Endothelial cell of umbilical vein (primary cell): ENCODE results near the gene BRI3. TPM values are rescaled to one million over a fixed set of nuclear protein-coding genes. Genes with fewer than 3 reads are reported as not detected.

ENCODE experiments used
- BruUV-seq: library from RNA; stranded (reverse); fragments of 400-500 nt; replicated peaks from 2 replicates; lab custom pipeline; 2021; lab: Mats Ljungman, UMichigan
- CTCF ChIA-PET: fragments of 300-600, 350-600 bp; sonication (Branson Sonifier 250); formaldehyde crosslinking; loops from one replicate; lab custom pipeline; 2021; ENCODE audit warnings: antibody characterized with exemption, inconsistent platforms; lab: Charles Lee
- POLR2A ChIA-PET: fragments of 300-600, 350-600 bp; sonication (Branson Sonifier 250); formaldehyde crosslinking; loops from one replicate; lab custom pipeline; 2021; ENCODE audit warnings: antibody characterized with exemption, inconsistent platforms; lab: Charles Lee
- DNase-seq: peaks from one replicate; pipeline ENCODE4 v3.0.0-alpha.2; 2011; ENCODE audit warnings: low read depth, low spot score
- FAIRE-seq: peaks from 2 replicates; lab custom pipeline; 2011; peaks lifted over from hg19 to GRCh38; lab: Jason Lieb, UNC
- H2AFZ ChIP-seq: 2 replicates; pipeline ENCODE4 v1.6.0; 2012; ENCODE audit warnings: low read depth, low read length, control low read depth, inconsistent platforms
- H3K27ac ChIP-seq: 2 replicates; pipeline ENCODE4 v1.5.1; 2011; ENCODE audit warnings: low read depth, mild to moderate bottlenecking, control low read depth, low read length, moderate library complexity; ENCODE audit not compliant: insufficient read depth
- H3K27me3 ChIP-seq, 2 experiments: 2 replicates each; pipeline versions ENCODE4 v1.6.0 to v1.6.1; 2011; ENCODE audit warnings: low read length in 2 of 2, mixed read lengths in 1 of 2; ENCODE audit not compliant: control insufficient read depth in 2 of 2, insufficient read depth in 2 of 2
- H3K36me3 ChIP-seq, 2 experiments: 2 replicates in 1 of 2; 3 replicates in 1 of 2; pipeline ENCODE4 v1.5.1; 2011; ENCODE audit warnings: low read length in 2 of 2, mild to moderate bottlenecking in 1 of 2, moderate library complexity in 1 of 2; ENCODE audit not compliant: control insufficient read depth in 2 of 2, insufficient read depth in 2 of 2; ENCODE audit errors: extremely low read depth in 1 of 2
- H3K4me1 ChIP-seq: 3 replicates; pipeline ENCODE4 v1.5.1; 2011; ENCODE audit warnings: mild to moderate bottlenecking, low read length; ENCODE audit not compliant: control insufficient read depth, insufficient read depth; ENCODE audit errors: extremely low read depth
- H3K4me2 ChIP-seq: 2 replicates; pipeline ENCODE4 v1.6.1; 2011; ENCODE audit warnings: low read length, control low read depth, mixed read lengths; ENCODE audit not compliant: insufficient read depth
- H3K4me3 ChIP-seq, 3 experiments: fragments of 200-600 bp in 1 of 3; sonication (generic), shearing (Covaris generic) in 1 of 3; replicated peaks in 1 of 3; 2 replicates each; pipeline ENCODE4 v1.5.1; 2011 to 2016; ENCODE audit warnings: control low read depth in 3 of 3, low read length in 3 of 3, mild to moderate bottlenecking in 2 of 3, inconsistent platforms in 1 of 3, low read depth in 1 of 3, moderate library complexity in 1 of 3; ENCODE audit not compliant: insufficient read depth in 1 of 3
- H3K79me2 ChIP-seq: 2 replicates; pipeline ENCODE4 v1.6.0; 2012; ENCODE audit warnings: low read length, inconsistent platforms; ENCODE audit not compliant: control insufficient read depth, insufficient read depth
- H3K9ac ChIP-seq: replicated peaks from 2 replicates; pipeline ENCODE3; 2011; ENCODE audit warnings: low read length, control low read depth; ENCODE audit not compliant: insufficient read depth; ENCODE audit errors: extremely low read depth
- H3K9me1 ChIP-seq: replicated peaks from 3 replicates; pipeline ENCODE4 v1.6.0; 2011; ENCODE audit warnings: mild to moderate bottlenecking, low read length; ENCODE audit not compliant: control insufficient read depth, insufficient read depth; ENCODE audit errors: extremely low read depth
- H3K9me3 ChIP-seq: replicated peaks from 2 replicates; pipeline ENCODE4 v1.5.1; 2012; ENCODE audit warnings: low read length, inconsistent platforms; ENCODE audit not compliant: control insufficient read depth, insufficient read depth
- H4K20me1 ChIP-seq: replicated peaks from 2 replicates; pipeline ENCODE3; 2011; ENCODE audit warnings: mild to moderate bottlenecking, low read length; ENCODE audit not compliant: control insufficient read depth, insufficient read depth; ENCODE audit errors: extremely low read depth
- EZH2 ChIP-seq: IDR thresholded peaks from 2 replicates; pipeline ENCODE4 v1.6.1; 2012; ENCODE audit warnings: borderline replicate concordance, low read depth, mild to moderate bottlenecking, moderate library complexity, low read length, inconsistent platforms; ENCODE audit not compliant: severe bottlenecking
- MAX ChIP-seq: IDR thresholded peaks from 2 replicates; pipeline ENCODE4 v1.6.1; 2011; ENCODE audit not compliant: insufficient read depth, insufficient read length
- MYC ChIP-seq: IDR thresholded peaks from one replicate; pipeline ENCODE4 v1.6.1; 2011; ENCODE audit warnings: mild to moderate bottlenecking, low read depth, low read length
- POLR2AphosphoS5 ChIP-seq: IDR thresholded peaks from 2 replicates; pipeline ENCODE4 v1.6.1; 2012; ENCODE audit warnings: low read depth, mild to moderate bottlenecking, control low read depth, low read length, moderate library complexity; ENCODE audit not compliant: insufficient read depth
- dilution Hi-C: fragments of 300-500 bp; cut with MboI; formaldehyde crosslinking; loops from one replicate; pipeline ENCODE4 v1.15.0; 2019; ENCODE audit warnings: low sequenced_read_pairs; ENCODE audit not compliant: extremely low pct_ligation_motif_present
- intact Hi-C: fragments of 100-400 bp; cut with micrococcal nuclease; formaldehyde crosslinking; loops from one replicate; pipeline ENCODE4 v1.10.0; 2022
- polyA plus RNA-seq, 4 experiments: library from polyadenylated mRNA; depleted of rRNA in 3 of 4; stranded (reverse) in 3 of 4; unstranded in 1 of 4; fragments of >200 nt; gene quantifications; 2 replicates each; pipeline versions ENCODE4 v1.2.1 to v1.2.3, GENCODE V29; 2011 to 2012; ENCODE audit warnings: missing spikeins in 1 of 4
- total RNA-seq: library from RNA; stranded (reverse); gene quantifications from 2 replicates; pipeline ENCODE4 v1.2.3, GENCODE V29; 2021

The BRI3 gene
- total and polyA plus RNA-seq, 2 donors (not counting 3 experiments of a cell fraction or from before 2014, with no cell fraction given): 214 to 317 TPM

- peak; percentile 52 for FAIRE-seq
- Histone ChIP-seq H3K79me2 (peaks cover 40% of the 10 kb centered on the region), H3K9ac (peak overlapping the region; percentile 81), H3K4me1 (peaks cover 43% of the 10 kb centered on the region), H3K4me2 (peak overlapping the region; percentile 64), H3K27ac (peak overlapping the region; percentile 58), H3K36me3 (no peaks in the 10 kb centered on the region), H2AFZ (no peak overlapping the region), H3K9me1 (no peaks in the 10 kb centered on the region), H4K20me1 (no peaks in the 10 kb centered on the region), H3K9me3 (no peaks in the 10 kb centered on the region), H3K27me3 (no peaks in the 10 kb centered on the region), H3K4me3 (peak overlapping the region; percentile 53 to 96 (median 65))
- dilution Hi-C loops (no loop called here), intact Hi-C loops (loop anchor here (1.0 to 2.0 kb wide), 2 partner anchors 15 to 150 kb away; partner anchors contain the start of gene BAIAP2L1)
- BruUV-seq: TSS peak; percentile 44
- POLR2A ChIA-PET: interaction anchor here (0.8 kb wide), 1 partner anchor 14 kb away, joined by 3 read pairs; no protein-coding TSS in a partner anchor
- CTCF ChIA-PET: interaction anchor here (1.0 to 1.5 kb wide), 3 partner anchors 10 to 32 kb away, joined by 3 to 7 read pairs (median 4); no protein-coding TSS in a partner anchor
- no peak for DNase-seq
- TF ChIP-seq EZH2 (no peak), MAX (no peak)
Observed at GRCh38 chr7:98251231-98251600, 30.3 kb upstream of the BRI3 start.

GRCh38 chr7:98251601-98252424 lies 29.7 kb upstream of the BRI3 start, which contains the start of gene TECPR1:
Gene TECPR1 (minus strand): TSS chr7:98252232. CDS start chr7:98246146, 6,086 bp downstream.
- H3K36me3 ChIP-seq: no peaks in the 10 kb centered on the region
- intact Hi-C loops: loop anchor here (1.0 to 2.0 kb wide), 3 partner anchors 14 to 149 kb away; partner anchors contain the start of gene BAIAP2L1

More at GRCh38 chr7:98251601-98252424, 29.7 kb upstream of the BRI3 start, which contains the start of gene TECPR1:
- H3K27ac ChIP-seq: peak within 1 kb of the TSS; percentile 58
- H3K9me1 ChIP-seq: no peaks in the 10 kb centered on the region
- BruUV-seq: no TSS peak
- FAIRE-seq (peak; percentile 94), DNase-seq (peak; percentile 89)
- H3K4me1 ChIP-seq: peaks cover 43% of the 10 kb centered on the region
- H4K20me1 ChIP-seq: no peaks in the 10 kb centered on the region
- ChIA-PET POLR2A (no interaction called here), CTCF (interaction anchor here (1.5 to 3.2 kb wide), 3 partner anchors 15 to 17 kb away, joined by 4 to 12 read pairs (median 7); no protein-coding TSS in a partner anchor)
- peaks cover 40% of the 10 kb centered on the region for H3K79me2 ChIP-seq
- H3K27me3 ChIP-seq: no peaks in the 10 kb centered on the region
- peak within 1 kb of the TSS; percentile 53 to 96 (median 65) for H3K4me3 ChIP-seq
- H2AFZ ChIP-seq: peak within 1 kb of the TSS; percentile 72
- dilution Hi-C loops: no loop called here
- peak within 1 kb of the TSS; percentile 81 for H3K9ac ChIP-seq
- no peaks in the 10 kb centered on the region for H3K9me3 ChIP-seq
- TF ChIP-seq POLR2AphosphoS5: peak; percentile 81
- no peak for TF ChIP-seq MYC
- peak within 1 kb of the TSS; percentile 80 for H3K4me2 ChIP-seq
